GM23338 (cell line): Measurements from ENCODE around the gene CAMSAP1. TPM values are rescaled to one million over a fixed set of nuclear protein-coding genes. Genes with fewer than 3 reads are reported as not detected.

Source experiments
- ATAC-seq: fragments of 200-7000 bp; cut with Tn5 transposase; 3 replicates; pipeline ENCODE4 v1.9.1; 2020
- DNase-seq: peaks from one replicate; pipeline ENCODE4 v3.0.0-alpha.2; 2015; ENCODE audit warnings: low spot score
- H2AFZ ChIP-seq: fragments of 200-600 bp; sonication (generic); 2 replicates; pipeline ENCODE4 v1.8.0; 2016; ENCODE audit warnings: antibody characterized with exemption, mild to moderate bottlenecking, moderate library complexity
- H3F3A ChIP-seq: fragments of 200-600 bp; sonication (generic); replicated peaks from 2 replicates; pipeline ENCODE4 v1.8.0; 2017; ENCODE audit warnings: antibody characterized with exemption, mixed run types, low read depth
- H3K27ac ChIP-seq: fragments of 200-600 bp; sonication (generic); 2 replicates; pipeline ENCODE4 v1.6.1; 2016; ENCODE audit warnings: low read depth
- H3K27me3 ChIP-seq: fragments of 200-600 bp; sonication (generic); 2 replicates; pipeline ENCODE4 v1.8.0; 2016; ENCODE audit warnings: mild to moderate bottlenecking, mixed run types, moderate library complexity; ENCODE audit not compliant: insufficient read depth
- H3K36me3 ChIP-seq: fragments of 200-600 bp; sonication (generic); 2 replicates; pipeline ENCODE4 v1.8.0; 2016; ENCODE audit warnings: mild to moderate bottlenecking; ENCODE audit not compliant: insufficient read depth
- H3K4me1 ChIP-seq: fragments of 200-600 bp; sonication (generic); 2 replicates; pipeline ENCODE4 v1.8.0; 2016; ENCODE audit warnings: mild to moderate bottlenecking, moderate library complexity; ENCODE audit not compliant: insufficient read depth
- H3K4me2 ChIP-seq: fragments of 200-600 bp; sonication (generic); 2 replicates; pipeline ENCODE4 v1.7.1; 2017; ENCODE audit warnings: mixed run types
- H3K4me3 ChIP-seq: fragments of 200-600 bp; sonication (generic); 2 replicates; pipeline ENCODE4 v1.6.1; 2016; ENCODE audit warnings: mixed run types
- H3K79me2 ChIP-seq: fragments of 200-600 bp; sonication (generic); replicated peaks from 2 replicates; pipeline ENCODE4 v1.8.0; 2017; ENCODE audit warnings: mild to moderate bottlenecking; ENCODE audit not compliant: insufficient read depth
- H3K9me2 ChIP-seq: fragments of 200-600 bp; sonication (generic); 2 replicates; pipeline ENCODE4 v1.8.0; 2017; ENCODE audit not compliant: insufficient read depth
- H4K20me1 ChIP-seq: fragments of 200-600 bp; sonication (generic); replicated peaks from 2 replicates; pipeline ENCODE4 v1.8.0; 2017; ENCODE audit warnings: mild to moderate bottlenecking; ENCODE audit not compliant: insufficient read depth
- H3K27ac Mint-ChIP-seq: 2 replicates; pipeline ENCODE4 v1.8.0; 2020; ENCODE audit warnings: inconsistent platforms, mild to moderate bottlenecking, moderate library complexity, mixed read lengths
- H3K27me3 Mint-ChIP-seq: 3 replicates; pipeline ENCODE4 v1.8.0; 2022; ENCODE audit warnings: low read depth, mild to moderate bottlenecking, moderate library complexity, mixed read lengths, inconsistent platforms; ENCODE audit not compliant: insufficient read depth, poor library complexity
- H3K36me3 Mint-ChIP-seq: 3 replicates; pipeline ENCODE4 v1.8.0; 2021; ENCODE audit warnings: low read depth, mild to moderate bottlenecking, inconsistent platforms, moderate library complexity, mixed read lengths
- H3K4me1 Mint-ChIP-seq: 3 replicates; pipeline ENCODE4 v1.8.0; 2020; ENCODE audit warnings: mild to moderate bottlenecking, inconsistent platforms, mixed read lengths
- H3K4me3 Mint-ChIP-seq: 3 replicates; pipeline ENCODE4 v1.8.0; 2021; ENCODE audit warnings: moderate library complexity, mild to moderate bottlenecking, inconsistent platforms, mixed read lengths
- H3K9me3 Mint-ChIP-seq: 3 replicates; pipeline ENCODE4 v1.8.0; 2020; ENCODE audit warnings: moderate library complexity, mild to moderate bottlenecking, inconsistent platforms, mixed read lengths
- CREB1 ChIP-seq: fragments of 250-450 bp; sonication (Bioruptor Pico); IDR thresholded peaks from 2 replicates; pipeline ENCODE4 v1.5.0; 2020; ENCODE audit warnings: low read depth, mild to moderate bottlenecking, moderate library complexity
- EZH2 ChIP-seq: fragments of 200-600 bp; sonication (generic); IDR thresholded peaks from one replicate; pipeline ENCODE4 v1.8.0; 2017; ENCODE audit warnings: antibody characterized with exemption, mild to moderate bottlenecking, low read depth; ENCODE audit not compliant: unreplicated experiment
- EZH2phosphoT487 ChIP-seq: fragments of 200-600 bp; sonication (generic); IDR thresholded peaks from one replicate; pipeline ENCODE4 v1.8.1; 2018; ENCODE audit warnings: antibody characterized with exemption; ENCODE audit not compliant: unreplicated experiment
- JUNB ChIP-seq: IDR thresholded peaks from one replicate; pipeline ENCODE4 v1.6.1; 2016; ENCODE audit warnings: antibody characterized with exemption; ENCODE audit not compliant: unreplicated experiment
- NANOG ChIP-seq: IDR thresholded peaks from 2 replicates; pipeline ENCODE4 v1.6.1; 2016; ENCODE audit warnings: antibody characterized with exemption, borderline replicate concordance
- POLR2AphosphoS5 ChIP-seq: IDR thresholded peaks from 2 replicates; pipeline ENCODE4 v1.6.1; 2016; ENCODE audit warnings: antibody characterized with exemption, low read depth
- ZNF331 ChIP-seq: fragments of 250-450 bp; sonication (Bioruptor Pico); IDR thresholded peaks from 2 replicates; pipeline ENCODE4 v1.5.0; 2020; ENCODE audit warnings: low read depth, mild to moderate bottlenecking, moderate library complexity
- ZNF462 ChIP-seq: fragments of 250-450 bp; sonication (Bioruptor Pico); IDR thresholded peaks from 2 replicates; pipeline ENCODE4 v1.5.0; 2020; ENCODE audit warnings: mild to moderate bottlenecking, moderate library complexity
- polyA plus RNA-seq: library from polyadenylated mRNA; unstranded; fragments of >200 nt; fragmentation: Nextera tagmentation; extraction: Ambion mirVana; gene quantifications from 2 replicates; pipeline ENCODE4 v1.2.1, GENCODE V29; 2016
- total RNA-seq: library from RNA; depleted of rRNA; stranded (reverse); fragments of >200 nt; shearing (Covaris generic); gene quantifications from 2 replicates; pipeline ENCODE4 v1.2.3, GENCODE V29; 2014

Gene CAMSAP1
- total and polyA plus RNA-seq, 2 experiments from 2014 or later: 6.9 to 75.4 TPM

- TF ChIP-seq ZNF462 (CRISPR knock-in tag): no peak
- no peak for TF ChIP-seq ZNF331 (CRISPR knock-in tag)
Measured at GRCh38 chr9:135786146-135786690, 121.1 kb downstream of the CAMSAP1 start (continued).

- H3K4me2 ChIP-seq: no peak overlapping the region
- TF ChIP-seq JUNB (no peak), ZNF331 (CRISPR knock-in tag) (no peak), EZH2phosphoT487 (no peak), NANOG (no peak), EZH2 (no peak), POLR2AphosphoS5 (no peak), ZNF462 (CRISPR knock-in tag) (no peak), CREB1 (CRISPR knock-in tag) (no peak)
Measured at GRCh38 chr9:135785013-135785575, 122.3 kb downstream of the CAMSAP1 start.

More at GRCh38 chr9:135785013-135785575, 122.3 kb downstream of the CAMSAP1 start:
- Mint-ChIP-seq H3K4me3 (no peak overlapping the region), H3K4me1 (no peaks in the 10 kb centered on the region), H3K27ac (no peak overlapping the region), H3K36me3 (no peaks in the 10 kb centered on the region), H3K27me3 (peaks cover 3% of the 10 kb centered on the region), H3K9me3 (no peaks in the 10 kb centered on the region)
- H3K4me3 ChIP-seq: no peak overlapping the region
- no peaks in the 10 kb centered on the region for H3K79me2 ChIP-seq
- no peak overlapping the region for H2AFZ ChIP-seq
- H3K27ac ChIP-seq: no peak overlapping the region
- no peaks in the 10 kb centered on the region for H3F3A ChIP-seq
- no peaks in the 10 kb centered on the region for H3K9me2 ChIP-seq
- no peaks in the 10 kb centered on the region for H3K4me1 ChIP-seq
- H4K20me1 ChIP-seq: no peaks in the 10 kb centered on the region
- ATAC-seq (no peak), DNase-seq (no peak)
- no peaks in the 10 kb centered on the region for H3K27me3 ChIP-seq
- H3K36me3 ChIP-seq: no peaks in the 10 kb centered on the region
